PC-3 (cell line): ENCODE data around the gene ASTN2. TPM values are rescaled to one million over a fixed set of nuclear protein-coding genes. Genes with fewer than 3 reads are reported as not detected.

Experiments used
- ATAC-seq: fragments of 200-7000 bp; cut with Tn5 transposase; 2 replicates; pipeline ENCODE4 v1.9.1; 2020; ENCODE audit warnings: mild to moderate bottlenecking, moderate library complexity
- BruUV-seq: library from RNA; stranded (reverse); fragments of 400-500 nt; replicated peaks from 2 replicates; lab custom pipeline; 2021; lab: Mats Ljungman, UMichigan
- CTCF ChIA-PET: fragments of 300-600 bp; sonication (Branson Sonifier 250); formaldehyde crosslinking; loops from one replicate; lab custom pipeline; 2022; ENCODE audit warnings: antibody characterized with exemption; lab: Charles Lee
- POLR2A ChIA-PET: fragments of 300-600 bp; sonication (Branson Sonifier 250); formaldehyde crosslinking; loops from one replicate; lab custom pipeline; 2022; ENCODE audit warnings: antibody characterized with exemption; ENCODE audit not compliant: unreplicated experiment; lab: Charles Lee
- DNase-seq: peaks from one replicate; pipeline ENCODE4 v3.0.0-alpha.2; 2015
- H2AFZ ChIP-seq: fragments of 300-600 bp; sonication (generic); 2 replicates; pipeline ENCODE4 v1.6.0; 2016; ENCODE audit warnings: antibody characterized with exemption, low read length
- H3F3A ChIP-seq: fragments of 300-600 bp; sonication (generic); one replicate; pipeline ENCODE4 v1.6.0; 2017; ENCODE audit warnings: antibody characterized with exemption, low read length, control low read depth, mild to moderate bottlenecking; ENCODE audit not compliant: unreplicated experiment
- H3K27ac ChIP-seq: fragments of 300-600 bp; sonication (generic); 2 replicates; pipeline ENCODE4 v1.5.1; 2016; ENCODE audit warnings: mild to moderate bottlenecking, low read length
- H3K27me3 ChIP-seq: fragments of 300-600 bp; sonication (generic); 2 replicates; pipeline ENCODE4 v1.6.1; 2016; ENCODE audit warnings: low read length, mixed read lengths
- H3K36me3 ChIP-seq: fragments of 300-600 bp; sonication (generic); 2 replicates; pipeline ENCODE4 v1.6.1; 2016; ENCODE audit warnings: low read depth, mixed run types, low read length, mixed read lengths
- H3K4me1 ChIP-seq: fragments of 300-600 bp; sonication (generic); 2 replicates; pipeline ENCODE4 v1.5.1; 2016; ENCODE audit warnings: low read length; ENCODE audit not compliant: insufficient read depth
- H3K4me2 ChIP-seq: fragments of 300-600 bp; sonication (generic); 2 replicates; pipeline ENCODE4 v1.6.0; 2016; ENCODE audit warnings: low read length
- H3K4me3 ChIP-seq: fragments of 300-600 bp; sonication (generic); 2 replicates; pipeline ENCODE4 v1.5.1; 2016; ENCODE audit warnings: mild to moderate bottlenecking, low read length, mixed read lengths
- H3K79me2 ChIP-seq: fragments of 300-600 bp; sonication (generic); 2 replicates; pipeline ENCODE4 v1.6.1; 2017; ENCODE audit warnings: low read length, mixed read lengths
- H3K9ac ChIP-seq: fragments of 300-600 bp; sonication (generic); 2 replicates; pipeline ENCODE4 v1.6.0; 2016; ENCODE audit warnings: mild to moderate bottlenecking, low read length
- H3K9me2 ChIP-seq: fragments of 300-600 bp; sonication (generic); replicated peaks from 2 replicates; pipeline ENCODE4 v1.6.1; 2016; ENCODE audit warnings: mixed run types, low read length, mixed read lengths
- H3K9me3 ChIP-seq: fragments of 300-600 bp; sonication (generic); 2 replicates; pipeline ENCODE4 v1.6.1; 2016; ENCODE audit warnings: low read length, mixed read lengths
- H4K20me1 ChIP-seq: fragments of 300-600 bp; sonication (generic); 2 replicates; pipeline ENCODE4 v1.6.1; 2016; ENCODE audit warnings: low read length, mixed read lengths
- CTCF ChIP-seq: fragments of 300-600 bp; sonication (generic); conservative IDR thresholded peaks from 2 replicates; pipeline ENCODE4 v1.5.1; 2017; ENCODE audit warnings: antibody characterized with exemption, low read depth, mild to moderate bottlenecking, low read length
- EZH2 ChIP-seq: fragments of 300-600 bp; sonication (generic); IDR thresholded peaks from one replicate; pipeline ENCODE4 v1.6.1; 2017; ENCODE audit warnings: antibody characterized with exemption, mild to moderate bottlenecking, low read length; ENCODE audit not compliant: unreplicated experiment
- EZH2phosphoT487 ChIP-seq: fragments of 300-600 bp; sonication (generic); IDR thresholded peaks from 2 replicates; pipeline ENCODE4 v1.6.1; 2018; ENCODE audit warnings: mild to moderate bottlenecking, antibody characterized with exemption, low read length, borderline replicate concordance
- intact Hi-C: fragments of 100-400 bp; cut with micrococcal nuclease; formaldehyde crosslinking; loops from 2 replicates; pipeline ENCODE4 v1.9.0; 2023
- total RNA-seq: library from RNA; depleted of rRNA; stranded (reverse); fragments of >200 nt; gene quantifications from 2 replicates; pipeline ENCODE4 v1.2.3, GENCODE V29; 2014

The ASTN2 gene
- total RNA-seq, 1 experiment from 2014 or later = 3.5 TPM

- Histone ChIP-seq H4K20me1 (no peaks in the 10 kb centered on the region), H3K27ac (no peak overlapping the region), H3K79me2 (no peaks in the 10 kb centered on the region), H3K9me3 (no peaks in the 10 kb centered on the region), H3K4me3 (no peak overlapping the region), H2AFZ (no peak overlapping the region), H3K4me1 (no peaks in the 10 kb centered on the region), H3K4me2 (no peak overlapping the region), H3F3A (no peaks in the 10 kb centered on the region), H3K27me3 (no peaks in the 10 kb centered on the region), H3K9ac (no peak overlapping the region), H3K36me3 (no peaks in the 10 kb centered on the region), H3K9me2 (no peaks in the 10 kb centered on the region)
- ChIA-PET POLR2A (no interaction called here), CTCF (no interaction called here)
- ATAC-seq = no peak
- intact Hi-C loops = no loop called here
- no TSS peak for BruUV-seq
- TF ChIP-seq EZH2 (no peak), EZH2phosphoT487 (no peak), CTCF (no peak)
- DNase-seq = no peak
These were observed 200.4 kb downstream of the ASTN2 start for GRCh38 chr9:117214416-117214815.

GRCh38 chr9:117211280-117211679, 203.6 kb downstream of the ASTN2 start:
- Histone ChIP-seq H3K9ac (no peak overlapping the region), H3K9me3 (no peaks in the 10 kb centered on the region), H4K20me1 (no peaks in the 10 kb centered on the region), H3K27me3 (no peaks in the 10 kb centered on the region), H3K79me2 (no peaks in the 10 kb centered on the region), H3K9me2 (no peaks in the 10 kb centered on the region), H3K4me3 (no peak overlapping the region), H2AFZ (no peak overlapping the region), H3F3A (no peaks in the 10 kb centered on the region), H3K27ac (no peak overlapping the region), H3K36me3 (no peaks in the 10 kb centered on the region), H3K4me2 (no peak overlapping the region), H3K4me1 (no peaks in the 10 kb centered on the region)
- TF ChIP-seq CTCF (no peak), EZH2 (no peak), EZH2phosphoT487 (no peak)
- intact Hi-C loops = no loop called here
- POLR2A ChIA-PET = no interaction called here
- no TSS peak for BruUV-seq
- DNase-seq (no peak), ATAC-seq (no peak)
- CTCF ChIA-PET = no interaction called here

GRCh38 chr9:117205806-117206205, 209.1 kb downstream of the ASTN2 start:
- H3K9me3 ChIP-seq = no peaks in the 10 kb centered on the region
- H3K9me2 ChIP-seq = no peaks in the 10 kb centered on the region
- CTCF ChIA-PET = no interaction called here
- DNase-seq (no peak), ATAC-seq (no peak)
- H3K4me2 ChIP-seq = no peak overlapping the region
- no peak overlapping the region for H2AFZ ChIP-seq
- H3K79me2 ChIP-seq = no peaks in the 10 kb centered on the region
- POLR2A ChIA-PET = no interaction called here
- H3K36me3 ChIP-seq = no peaks in the 10 kb centered on the region
- BruUV-seq = no TSS peak
- TF ChIP-seq EZH2 = no peak
- TF ChIP-seq EZH2phosphoT487 = no peak
- TF ChIP-seq CTCF = no peak
- no peaks in the 10 kb centered on the region for H4K20me1 ChIP-seq
- H3K27me3 ChIP-seq = no peaks in the 10 kb centered on the region
- no peak overlapping the region for H3K4me3 ChIP-seq
- no peak overlapping the region for H3K9ac ChIP-seq
- H3K4me1 ChIP-seq = no peaks in the 10 kb centered on the region
- H3K27ac ChIP-seq = no peak overlapping the region
- H3F3A ChIP-seq = no peaks in the 10 kb centered on the region
- intact Hi-C loops = no loop called here
